Activated CD4-positive, alpha-beta T cell treated with anti-CD3 and anti-CD28 coated beads, Interleukin-2, amount 50 U/mL, for 16 hours (primary cell): ENCODE data around the gene SESN1.

Experiments
- DNase-seq: peaks from one replicate; pipeline ENCODE4 v3.0.0-alpha.2; 2020

Gene SESN1

DNA sequence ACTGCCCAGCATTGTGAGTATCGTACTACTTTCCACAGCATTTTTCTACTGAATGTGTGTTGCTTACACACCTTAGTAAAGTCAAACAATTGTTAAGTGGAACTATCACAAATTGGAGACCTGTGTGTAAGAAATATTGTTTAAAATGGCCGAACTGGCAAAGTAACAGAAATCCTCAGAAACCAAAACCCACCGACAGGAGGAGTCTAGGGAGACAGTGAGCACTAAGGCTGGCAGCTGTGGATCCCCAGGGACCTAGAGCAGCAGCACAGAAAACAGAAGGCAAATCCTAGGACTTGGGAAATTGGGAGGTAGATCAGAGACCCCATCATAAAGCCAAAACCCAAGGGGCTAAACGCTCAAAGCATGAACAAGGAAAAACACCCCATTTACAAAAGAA lies 69.9 kb downstream of the SESN1 start:
- DNase-seq: no peak

DNA sequence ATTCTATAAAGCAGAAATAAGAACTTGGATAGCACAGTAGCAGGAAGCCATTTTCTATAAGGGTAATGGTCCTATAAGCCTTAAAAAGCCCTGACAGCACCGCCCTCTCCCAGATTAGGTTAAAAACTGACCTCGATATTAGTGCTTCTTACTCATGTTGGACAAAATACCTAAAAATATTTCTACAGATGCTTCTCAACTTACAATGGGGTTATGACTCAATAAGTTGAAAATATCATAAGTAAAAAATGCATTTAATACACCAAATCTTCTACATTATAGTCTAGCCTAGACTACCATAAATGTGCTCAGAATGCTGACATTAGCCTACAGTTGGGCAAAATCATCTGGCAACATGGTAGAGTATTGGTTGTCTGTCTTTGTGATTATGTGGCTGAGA lies 70.3 kb downstream of the SESN1 start:
- DNase-seq: no peak

- no peak for DNase-seq
Measured at GRCh38 chr6:109023356-109023925, 71.2 kb downstream of the SESN1 start.

- no peak for DNase-seq
Measured at GRCh38 chr6:109021870-109022269, 72.8 kb downstream of the SESN1 start.

- DNase-seq: no peak
Measured at GRCh38 chr6:109019911-109020310, 74.7 kb downstream of the SESN1 start.

GRCh38 chr6:109015176-109015575 lies 79.5 kb downstream of the SESN1 start:
- no peak for DNase-seq

DNA sequence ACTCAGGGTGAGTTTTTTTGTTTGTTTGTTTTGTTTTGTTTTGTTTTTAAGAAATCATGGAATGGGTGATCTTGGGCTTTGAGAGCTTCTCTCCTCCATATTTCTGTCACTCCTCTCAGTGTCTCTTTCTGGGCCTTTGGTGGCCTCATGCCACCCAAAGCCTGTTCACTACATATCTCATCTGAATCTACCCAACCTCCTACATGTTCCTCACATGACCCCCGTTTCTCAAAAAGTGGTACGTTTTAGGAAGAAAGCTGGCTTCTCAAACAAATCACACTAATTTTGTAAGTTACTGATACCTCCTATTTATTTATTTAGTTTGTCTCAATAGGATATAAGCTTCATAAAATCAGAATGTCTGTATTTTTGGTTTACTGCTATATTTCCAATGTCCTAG lies 80.0 kb downstream of the SESN1 start:
- DNase-seq: no peak

- no peak for DNase-seq
Measured at GRCh38 chr6:109013656-109014305, 80.9 kb downstream of the SESN1 start.

GRCh38 chr6:109010705-109011102 lies 83.9 kb downstream of the SESN1 start:
- no peak for DNase-seq

DNA sequence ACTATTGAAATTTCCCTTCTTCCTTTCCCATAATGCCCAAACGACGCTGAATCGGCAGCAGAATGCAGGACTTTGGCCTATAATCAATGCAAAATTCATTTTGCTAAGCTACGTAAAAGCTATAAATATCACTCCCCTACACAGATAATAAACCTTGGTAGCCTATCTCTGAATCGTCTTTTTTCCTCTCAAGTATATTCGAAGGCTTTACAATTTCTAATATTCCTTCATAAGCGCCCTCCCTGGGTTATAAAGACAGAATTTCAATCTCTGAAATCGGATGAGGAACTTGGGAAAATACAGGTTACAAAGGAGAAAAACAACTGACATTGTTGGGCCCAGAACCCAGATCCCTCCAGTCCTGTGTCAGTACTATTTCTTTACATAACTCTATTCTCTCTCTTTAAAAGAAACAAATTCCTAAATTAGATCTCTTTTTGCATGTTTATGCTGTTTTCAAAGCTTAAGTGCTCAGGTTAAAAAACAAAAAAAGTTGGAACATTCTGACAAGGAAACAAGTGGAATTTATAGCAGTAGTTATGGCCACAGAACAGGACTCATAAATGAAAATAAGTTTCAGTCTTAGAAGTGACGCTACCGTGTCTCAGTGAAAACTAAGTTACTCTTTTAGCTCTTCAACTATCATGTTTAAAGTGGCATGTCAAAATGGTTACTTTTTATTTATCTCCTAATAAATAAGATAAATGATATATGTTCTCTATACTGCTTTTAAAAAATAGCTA lies 84.5 kb downstream of the SESN1 start:
- DNase-seq: no peak

DNA sequence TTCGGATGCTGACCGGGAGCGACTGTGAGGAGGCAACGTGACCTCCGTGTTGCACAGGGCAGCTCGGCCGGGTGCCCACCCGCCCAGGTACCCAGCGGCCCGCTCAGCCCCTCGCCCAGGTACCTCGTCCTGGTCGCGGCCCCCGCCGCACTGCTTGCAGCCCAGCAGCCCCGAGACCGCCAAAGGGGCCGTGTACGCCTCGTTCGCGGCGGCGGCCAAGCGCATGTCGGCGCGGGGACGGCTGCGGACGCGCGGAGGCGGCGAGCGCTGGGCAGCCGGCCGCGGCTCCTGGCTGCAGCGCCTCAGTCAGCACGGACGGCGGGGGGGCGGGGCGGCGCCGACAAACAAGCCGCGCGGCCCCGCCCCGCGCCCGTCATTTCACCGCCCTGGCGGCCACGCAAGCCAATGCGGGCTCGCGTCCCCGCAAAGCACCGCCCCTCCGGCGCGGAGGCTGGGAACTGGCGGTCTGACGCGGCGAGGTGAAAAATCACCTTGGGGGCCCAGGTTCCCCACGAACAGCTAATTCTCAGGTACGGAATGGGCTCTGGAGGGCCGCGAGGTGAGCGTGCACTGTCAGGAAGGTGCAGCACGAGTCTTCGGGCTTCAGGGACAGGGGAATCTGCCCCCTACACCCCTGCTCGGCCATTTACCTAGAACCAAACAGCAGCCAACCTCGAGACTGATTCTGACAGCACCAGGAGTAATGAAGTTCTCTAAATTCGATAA lies 85.2 kb downstream of the SESN1 start:
- DNase-seq: peak; percentile 88

GRCh38 chr6:109008537-109009235 lies 86.0 kb downstream of the SESN1 start:
- DNase-seq: peak; percentile 14

DNA sequence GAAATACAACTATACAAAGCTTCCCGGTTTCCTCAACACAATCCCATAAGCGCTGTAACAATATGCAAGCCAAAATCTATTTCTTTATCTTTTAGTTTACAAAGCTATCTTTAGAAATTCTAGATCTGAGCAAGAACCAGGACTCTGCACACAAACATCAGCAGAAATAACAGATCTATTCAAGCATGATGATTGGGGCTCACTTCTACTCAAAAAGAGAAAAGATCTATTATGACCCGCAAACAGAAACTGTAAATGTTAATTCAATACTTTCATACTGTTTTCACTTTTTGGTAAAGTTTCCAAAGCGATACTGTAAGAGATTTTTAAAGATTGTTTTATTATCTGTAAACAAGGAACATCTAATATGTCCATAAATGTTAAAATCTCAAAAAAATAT lies 86.6 kb downstream of the SESN1 start:
- no peak for DNase-seq

GRCh38 chr6:109007521-109007920 lies 87.1 kb downstream of the SESN1 start:
- no peak for DNase-seq

- DNase-seq: no peak
Measured at GRCh38 chr6:109006818-109007217, 87.8 kb downstream of the SESN1 start.

GRCh38 chr6:109002882-109003281 lies 91.8 kb downstream of the SESN1 start:
- DNase-seq: no peak

DNA sequence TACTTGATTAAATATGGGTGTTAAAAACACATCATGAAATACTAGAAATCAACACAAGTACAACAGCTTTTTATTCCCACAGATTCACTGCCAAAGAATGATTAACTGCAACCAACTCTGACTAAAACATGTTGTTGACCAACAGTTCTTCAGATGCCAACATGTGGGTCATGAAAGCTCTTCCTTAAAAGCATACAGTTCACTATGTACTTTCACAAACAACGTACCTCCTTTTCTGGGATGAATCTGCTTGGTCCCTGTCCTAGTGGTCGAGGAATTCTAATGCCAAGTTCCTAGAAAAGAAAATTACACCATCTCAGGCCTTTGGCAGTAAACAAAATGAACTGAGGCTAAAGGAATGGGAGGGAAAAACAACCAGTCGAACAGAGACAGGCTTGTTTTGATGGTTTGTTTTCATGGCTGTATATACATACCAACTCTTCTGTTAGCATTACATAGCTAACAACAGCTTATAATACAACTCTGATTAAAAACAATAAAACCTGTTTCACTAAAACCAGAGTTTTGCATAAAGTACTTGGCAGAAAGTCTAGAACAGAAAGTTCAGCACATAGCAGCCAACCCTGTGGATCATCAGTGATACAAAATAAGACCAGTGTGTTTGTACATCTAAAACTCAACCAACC lies 92.5 kb downstream of the SESN1 start:
- DNase-seq: no peak

DNA sequence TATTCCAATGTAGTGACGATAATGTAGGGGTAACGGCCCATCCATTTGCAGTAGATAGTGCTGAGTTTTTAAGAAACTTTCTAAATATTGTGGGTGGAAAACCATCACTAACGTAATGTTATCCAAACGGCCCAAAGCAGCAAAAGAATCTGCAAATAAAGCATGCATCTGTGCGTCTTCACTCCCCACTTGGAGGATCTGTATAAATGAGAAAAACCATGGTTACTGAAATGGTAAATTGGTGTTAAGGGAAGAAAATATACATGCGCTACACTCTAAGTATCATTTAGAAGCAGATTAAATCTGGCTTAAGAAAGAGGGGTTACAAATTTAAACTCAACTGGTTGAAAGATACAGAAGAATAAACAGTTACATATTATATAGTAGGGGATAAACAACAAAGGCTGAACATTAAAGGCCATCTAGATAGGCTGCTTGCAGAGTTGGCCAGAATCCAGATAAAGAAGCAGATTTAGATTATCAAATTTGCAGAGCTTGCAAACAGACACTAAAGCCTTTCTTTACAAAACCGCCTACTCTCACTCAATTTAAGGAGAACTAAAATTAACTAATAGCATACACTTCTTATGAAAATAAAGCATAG lies 93.3 kb downstream of the SESN1 start:
- DNase-seq: no peak

DNA sequence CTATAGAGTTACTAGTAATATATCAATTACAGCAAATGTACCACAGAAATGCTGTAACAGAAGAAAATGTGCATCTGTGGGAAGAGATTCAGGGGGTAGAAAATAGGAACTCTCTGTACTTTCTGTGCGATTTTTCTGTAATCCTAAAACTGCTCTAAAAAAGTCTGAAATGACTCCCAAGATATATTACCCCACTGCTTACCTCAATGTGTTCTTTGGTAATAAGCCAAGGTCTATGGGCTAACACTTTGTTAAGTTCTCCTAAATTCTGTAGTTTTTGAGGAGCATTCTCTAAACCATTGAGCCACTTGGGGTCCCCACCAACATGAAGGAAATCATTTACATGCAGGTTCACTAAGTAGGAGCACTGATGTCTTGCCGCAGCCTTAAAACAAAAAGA lies 94.4 kb downstream of the SESN1 start:
- DNase-seq: no peak

DNA sequence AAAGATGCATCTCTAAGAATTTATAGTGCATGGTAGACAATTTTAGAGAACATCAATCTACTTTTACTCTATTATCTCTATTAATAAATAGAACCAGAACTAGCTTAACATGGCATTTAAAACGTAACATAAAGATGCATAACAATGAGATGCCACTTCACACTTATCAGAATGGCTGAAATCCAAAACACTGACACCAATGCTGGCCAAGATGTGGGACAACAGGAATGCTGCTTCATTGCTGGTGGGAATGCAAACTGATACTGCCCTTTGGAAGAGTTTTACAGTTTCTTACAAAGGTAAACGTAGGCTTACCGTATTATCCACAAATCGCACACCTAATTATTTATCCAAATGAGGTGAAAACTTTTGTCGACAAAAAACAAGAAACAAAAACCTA lies 95.2 kb downstream of the SESN1 start:
- DNase-seq: no peak

DNA sequence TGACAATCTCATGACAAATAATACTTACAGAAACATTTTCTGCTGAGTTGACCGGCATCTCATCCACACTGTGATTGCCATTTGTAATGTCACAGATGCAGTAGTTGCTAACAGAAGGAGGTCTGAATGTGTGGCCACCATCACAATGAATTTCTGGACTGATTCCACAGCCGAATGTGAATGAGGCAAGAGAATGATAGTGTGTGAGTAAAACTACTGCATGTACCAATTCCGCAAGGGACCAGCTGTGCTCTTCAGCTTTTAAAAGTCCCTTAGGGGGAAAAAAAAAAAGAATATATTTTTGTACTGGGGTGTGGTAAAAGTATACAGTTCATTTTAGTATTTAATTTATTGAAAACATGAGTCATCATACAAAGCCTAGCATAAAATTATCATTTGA lies 96.2 kb downstream of the SESN1 start:
- no peak for DNase-seq

DNA sequence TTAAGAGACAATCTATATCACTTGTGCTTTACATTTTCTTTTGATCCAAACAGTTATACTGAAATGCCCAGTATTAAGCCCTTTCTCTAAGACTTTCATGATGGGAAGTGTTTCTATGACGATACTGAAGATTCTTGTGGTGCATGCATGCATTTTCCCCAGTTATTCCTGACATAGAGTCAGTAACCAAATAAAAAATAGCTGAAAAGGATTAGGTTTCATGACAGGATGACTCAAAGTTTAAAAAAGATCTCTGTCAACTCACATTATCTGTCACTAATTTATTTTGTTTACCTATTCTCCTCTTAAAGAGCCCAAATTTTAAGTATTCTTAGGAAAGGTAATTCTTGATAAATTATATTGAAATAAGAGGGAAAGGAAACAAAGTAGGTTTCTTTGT lies 98.4 kb downstream of the SESN1 start:
- no peak for DNase-seq
